GM18858 (cell line): ENCODE results near the gene ALKBH1.

Experiments used
- ATAC-seq: cut with Tn5 transposase; IDR thresholded peaks from one replicate; pipeline ENCODE4 v1.9.1; 2021; ENCODE audit not compliant: unreplicated experiment

The ALKBH1 gene

GRCh38 chr14:77625360-77625759, 82.5 kb downstream of the ALKBH1 start:
- ATAC-seq: no peak

- ATAC-seq: no peak
Measured at GRCh38 chr14:77623201-77623600, 84.6 kb downstream of the ALKBH1 start.
